Activated CD4-positive, alpha-beta T cell treated with anti-CD3 and anti-CD28 coated beads for 48 hours (primary cell): Measurements from ENCODE around the gene GZMH.
"Not testable (repeated sequence)": the region's sequence is repeated elsewhere in the genome, so short reads cannot be mapped to it uniquely, and the experiment has no call there.

Source experiments
- DNase-seq: peaks from one replicate; pipeline ENCODE4 v3.0.0-alpha.2; 2020

Gene GZMH

GRCh38 chr14:24595073-24595808, 14.2 kb downstream of the GZMH start:
- DNase-seq, result no peak

- not testable (repeated sequence) for DNase-seq
Measured at GRCh38 chr14:24591004-24591403, 18.5 kb downstream of the GZMH start.

GRCh38 chr14:24584402-24584801, 25.1 kb downstream of the GZMH start:
- not testable (repeated sequence) for DNase-seq

GRCh38 chr14:24578558-24578957, 30.9 kb downstream of the GZMH start:
- DNase-seq, result no peak

- no peak for DNase-seq
Measured at GRCh38 chr14:24576771-24577170, 32.7 kb downstream of the GZMH start.

GRCh38 chr14:24576182-24576581, 33.3 kb downstream of the GZMH start, which contains the start of gene CTSG:
TSS of gene CTSG (minus strand) at chr14:24576250. CDS start at chr14:24576223, 27 bp downstream.
- DNase-seq, result no peak

GRCh38 chr14:24574206-24574774, 35.2 kb downstream of the GZMH start:
- DNase-seq, result no peak

- no peak for DNase-seq
Measured at GRCh38 chr14:24566318-24566717, 43.2 kb downstream of the GZMH start.

GRCh38 chr14:24565766-24566165, 43.7 kb downstream of the GZMH start:
- no peak for DNase-seq

- DNase-seq, result no peak
Measured at GRCh38 chr14:24563505-24563904, 46.0 kb downstream of the GZMH start.

GRCh38 chr14:24556756-24557155, 52.7 kb downstream of the GZMH start:
- no peak for DNase-seq
